Mucosa of rectum (tissue), 2 donors: ENCODE data around the gene DGKB.

ENCODE experiments used
- H3K27ac ChIP-seq, 2 donors: one replicate each; pipeline ENCODE4 v1.7.0; 2013; ENCODE audit warnings: inconsistent platforms in 2 of 2, low read depth in 2 of 2, low read length in 2 of 2
- H3K27me3 ChIP-seq, 2 donors: one replicate each; pipeline ENCODE4 v1.7.0; 2013; ENCODE audit warnings: low read length in 2 of 2; ENCODE audit not compliant: control insufficient read depth in 2 of 2, insufficient read depth in 2 of 2
- H3K36me3 ChIP-seq, 2 donors: one replicate each; pipeline ENCODE4 v1.7.0; 2013; ENCODE audit warnings: low read length in 2 of 2; ENCODE audit not compliant: control insufficient read depth in 2 of 2, insufficient read depth in 2 of 2
- H3K4me1 ChIP-seq, 2 donors: one replicate each; pipeline ENCODE4 v1.7.0; 2013; ENCODE audit warnings: low read length in 2 of 2, mild to moderate bottlenecking in 1 of 2; ENCODE audit not compliant: control insufficient read depth in 2 of 2, insufficient read depth in 2 of 2
- H3K4me3 ChIP-seq, 2 donors: one replicate each; pipeline ENCODE4 v1.7.0; 2013; ENCODE audit warnings: low read length in 2 of 2
- H3K9ac ChIP-seq, 2 donors: one replicate each; pipeline ENCODE4 v1.7.0; 2013; ENCODE audit warnings: low read length in 2 of 2, low read depth in 1 of 2, mild to moderate bottlenecking in 1 of 2
- H3K9me3 ChIP-seq, 2 donors: one replicate each; pipeline ENCODE4 v1.7.0; 2013; ENCODE audit warnings: low read length in 2 of 2; ENCODE audit not compliant: control insufficient read depth in 2 of 2
- donor health status: healthy.
- donor health status: Normal muscosa, but diverticular disease.

The DGKB gene

DNA sequence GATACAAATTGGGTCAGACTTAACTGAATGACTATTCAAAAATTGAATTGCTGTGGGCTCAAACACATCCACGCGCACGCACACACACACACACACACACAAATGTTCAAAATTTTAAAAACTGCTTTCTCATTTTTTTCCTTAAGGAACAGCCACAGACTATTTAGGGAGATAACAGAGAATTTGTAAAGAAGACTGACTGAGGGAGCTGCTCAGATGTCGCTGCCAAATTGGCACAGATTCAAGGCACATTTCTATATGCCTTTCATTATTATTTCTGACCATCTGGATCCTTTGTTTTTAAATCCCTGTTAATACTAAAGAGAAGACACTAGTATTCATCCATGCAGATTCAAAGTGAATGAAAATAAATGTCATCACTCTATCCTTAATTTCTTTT lies 154.8 kb downstream of the DGKB start:
- H3K4me3 ChIP-seq = no peak overlapping the region
- H3K4me1 ChIP-seq = no peaks in the 10 kb centered on the region
- no peaks in the 10 kb centered on the region for H3K9me3 ChIP-seq
- no peak overlapping the region for H3K27ac ChIP-seq
- no peaks in the 10 kb centered on the region for H3K27me3 ChIP-seq
- no peak overlapping the region for H3K9ac ChIP-seq
- H3K36me3 ChIP-seq = no peaks in the 10 kb centered on the region

DNA sequence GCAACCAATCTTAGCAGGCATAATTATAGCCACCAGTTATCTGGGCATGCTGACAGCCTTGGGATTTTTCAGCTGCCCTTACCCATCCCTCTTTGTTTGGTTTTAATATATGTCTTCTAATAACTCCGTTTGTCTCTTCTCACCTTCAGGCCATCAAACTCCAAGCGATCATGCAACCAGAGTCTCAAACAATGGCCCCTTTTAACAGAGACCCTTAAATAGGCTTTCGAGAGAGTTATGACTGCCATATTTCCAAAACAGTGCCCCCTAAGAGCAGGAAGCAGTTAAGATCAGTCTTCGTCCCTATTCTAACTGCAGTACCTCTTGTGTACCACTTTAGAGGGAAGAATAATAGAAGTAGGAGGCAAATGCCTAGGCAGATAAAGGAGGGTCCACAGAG lies 157.5 kb downstream of the DGKB start:
- Histone ChIP-seq H3K27ac (no peak overlapping the region), H3K27me3 (no peaks in the 10 kb centered on the region), H3K4me3 (no peak overlapping the region), H3K9ac (no peak overlapping the region), H3K4me1 (no peaks in the 10 kb centered on the region), H3K36me3 (no peaks in the 10 kb centered on the region), H3K9me3 (peaks cover 0 to 3% of the 10 kb centered on the region in 2 donors)

DNA sequence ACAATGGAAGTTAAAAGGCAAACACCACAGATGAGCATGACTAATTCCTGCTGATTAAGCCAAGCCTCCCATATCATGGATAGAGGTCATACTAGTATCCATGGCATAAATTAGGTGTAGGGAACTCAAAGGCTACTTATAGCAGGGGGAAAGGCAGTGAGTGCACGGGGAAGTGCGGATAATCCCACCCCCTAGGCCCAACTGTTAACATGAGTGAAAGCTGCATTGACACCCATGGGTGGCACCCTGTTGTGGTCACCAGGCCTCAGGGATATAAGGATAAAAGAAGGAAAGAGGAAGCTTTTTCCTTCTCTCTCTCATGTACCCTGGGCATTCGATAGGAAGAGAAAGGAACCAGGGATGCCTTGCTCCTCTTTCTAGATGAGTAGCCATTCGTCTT lies 161.9 kb downstream of the DGKB start:
- Histone ChIP-seq H3K4me3 (no peak overlapping the region), H3K4me1 (no peaks in the 10 kb centered on the region), H3K36me3 (no peaks in the 10 kb centered on the region), H3K27ac (no peak overlapping the region), H3K27me3 (no peaks in the 10 kb centered on the region), H3K9me3 (peaks cover 0 to 3% of the 10 kb centered on the region in 2 donors), H3K9ac (no peak overlapping the region)

DNA sequence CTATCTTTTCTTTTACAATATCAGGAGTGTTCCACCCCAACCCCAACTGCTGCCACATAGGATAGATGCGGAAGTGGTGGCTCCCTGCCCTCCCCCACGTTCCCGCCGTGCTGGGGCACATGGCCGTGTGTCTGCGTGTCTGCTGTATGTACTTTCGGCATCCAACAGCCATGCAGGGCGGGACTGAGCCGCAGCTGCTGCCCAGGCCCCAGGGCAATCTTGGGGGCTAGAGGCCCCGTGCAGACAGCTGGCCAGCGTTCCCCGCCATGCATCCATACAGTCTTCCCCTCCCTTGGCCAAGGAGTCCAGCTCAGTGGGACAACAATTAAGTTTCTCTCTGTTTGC lies 162.7 kb downstream of the DGKB start:
- Histone ChIP-seq H3K4me1 (no peaks in the 10 kb centered on the region), H3K27me3 (no peaks in the 10 kb centered on the region), H3K9me3 (peaks cover 0 to 3% of the 10 kb centered on the region in 2 donors), H3K27ac (no peak overlapping the region), H3K4me3 (no peak overlapping the region), H3K9ac (no peak overlapping the region), H3K36me3 (no peaks in the 10 kb centered on the region)

DNA sequence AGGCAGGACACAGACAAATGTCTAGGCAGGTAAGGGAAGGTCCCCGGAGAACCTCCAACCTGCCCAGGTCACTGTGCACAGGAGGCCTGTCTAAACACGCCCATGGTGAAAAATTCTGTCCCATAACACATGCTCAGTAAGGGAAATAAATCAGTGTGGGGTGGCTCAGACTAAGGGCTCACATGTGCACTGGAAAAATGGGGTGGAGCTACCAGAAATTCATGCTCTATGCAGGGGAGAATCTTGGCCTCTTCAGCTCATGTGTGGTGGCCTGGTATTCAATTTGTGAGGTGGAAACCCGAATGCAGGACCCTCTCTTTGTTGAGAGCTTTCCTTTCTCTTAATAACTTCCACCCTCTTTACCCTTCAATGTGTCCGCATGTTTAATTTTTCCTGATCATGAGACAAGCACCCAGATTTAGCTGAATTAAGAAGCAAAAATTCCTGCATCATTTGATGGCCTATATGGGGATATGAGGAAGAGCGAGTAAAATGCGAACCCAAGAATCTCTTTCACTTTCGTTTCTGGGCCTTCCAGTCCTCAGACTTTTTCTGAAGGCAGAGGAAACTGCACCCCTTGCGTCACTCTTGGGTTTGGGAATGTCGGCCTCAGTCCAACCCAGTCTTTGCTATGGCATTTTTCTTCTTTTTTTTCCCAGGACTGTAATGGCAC lies 163.2 kb downstream of the DGKB start:
- peaks cover 0 to 3% of the 10 kb centered on the region in 2 donors for H3K9me3 ChIP-seq
- H3K4me1 ChIP-seq = no peaks in the 10 kb centered on the region

DNA sequence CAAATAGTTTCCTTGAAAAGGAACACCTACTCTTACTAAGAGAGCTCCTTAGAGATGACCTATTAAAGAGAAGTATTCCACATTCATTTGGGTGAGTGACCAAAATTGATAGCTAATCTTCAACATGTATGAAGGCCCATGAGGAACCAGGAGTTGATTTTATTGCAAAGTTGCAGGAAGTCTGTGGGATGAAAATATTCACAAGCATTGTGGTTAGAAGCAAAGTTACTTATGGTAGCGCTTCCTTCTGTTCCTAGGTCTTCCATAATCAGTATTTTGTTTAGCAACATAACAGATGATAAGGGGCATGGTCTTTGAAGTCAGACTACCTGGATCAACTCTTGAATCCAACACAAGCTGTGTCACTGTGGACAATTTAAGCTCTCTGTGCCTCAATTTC lies 164.5 kb downstream of the DGKB start:
- H3K4me1 ChIP-seq = no peaks in the 10 kb centered on the region
- no peak overlapping the region for H3K27ac ChIP-seq
- no peak overlapping the region for H3K4me3 ChIP-seq
- H3K36me3 ChIP-seq = no peaks in the 10 kb centered on the region
- no peak overlapping the region for H3K9ac ChIP-seq
- peaks cover 0 to 3% of the 10 kb centered on the region in 2 donors for H3K9me3 ChIP-seq
- H3K27me3 ChIP-seq = no peaks in the 10 kb centered on the region

More for the DNA sequence above, 163.2 kb downstream of the DGKB start:
- Histone ChIP-seq H3K4me3 (no peak overlapping the region), H3K27ac (no peak overlapping the region), H3K9ac (no peak overlapping the region), H3K27me3 (no peaks in the 10 kb centered on the region), H3K36me3 (no peaks in the 10 kb centered on the region)

DNA sequence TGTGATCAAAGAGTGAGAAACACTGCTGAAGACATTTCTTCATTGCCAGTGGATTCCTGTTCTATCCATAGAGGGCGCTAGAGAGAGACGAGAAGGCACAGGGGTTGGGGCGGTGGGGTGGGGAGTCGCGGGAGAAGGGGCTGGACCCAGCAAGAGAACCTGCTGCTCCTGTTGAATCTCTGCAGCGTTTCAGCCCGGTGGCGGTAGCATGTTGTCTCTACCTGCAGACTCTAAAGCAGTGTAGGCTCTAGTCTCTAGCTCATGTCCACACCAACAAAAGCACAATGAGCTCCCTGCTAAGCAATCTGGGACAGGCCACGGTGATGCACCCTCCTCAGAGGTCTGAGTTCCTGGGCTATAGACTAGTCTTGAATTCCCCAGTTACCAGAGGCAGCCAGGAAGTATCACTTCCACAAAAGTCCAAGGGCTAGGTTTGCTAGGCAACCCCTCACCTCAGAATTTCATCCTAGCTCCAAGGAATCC lies 167.7 kb downstream of the DGKB start:
- Histone ChIP-seq H3K36me3 (no peaks in the 10 kb centered on the region), H3K9ac (no peak overlapping the region), H3K27ac (no peak overlapping the region), H3K9me3 (no peaks in the 10 kb centered on the region), H3K4me1 (no peaks in the 10 kb centered on the region), H3K4me3 (no peak overlapping the region), H3K27me3 (no peaks in the 10 kb centered on the region)

DNA sequence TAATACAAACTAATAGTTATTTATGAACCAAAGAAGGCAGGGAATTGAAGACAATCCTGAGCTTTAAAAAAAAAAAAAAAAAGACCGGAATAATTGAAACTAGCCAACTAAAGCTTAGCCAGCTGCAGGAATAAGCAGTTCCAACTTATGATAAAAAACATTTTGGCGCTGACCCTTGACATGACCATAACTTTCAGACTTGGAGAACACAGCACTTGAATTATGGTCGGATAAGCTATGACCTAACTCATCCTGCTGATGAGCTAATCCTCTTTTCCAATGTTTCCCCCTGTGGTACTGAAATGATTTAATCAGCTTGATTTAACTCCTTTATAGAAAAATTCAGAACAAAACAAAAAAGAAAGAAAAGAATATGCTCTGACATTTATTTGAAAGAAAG lies 181.8 kb downstream of the DGKB start:
- Histone ChIP-seq H3K4me1 (no peaks in the 10 kb centered on the region), H3K9ac (no peak overlapping the region), H3K4me3 (no peak overlapping the region), H3K27me3 (no peaks in the 10 kb centered on the region), H3K36me3 (no peaks in the 10 kb centered on the region), H3K9me3 (no peaks in the 10 kb centered on the region), H3K27ac (no peak overlapping the region)

DNA sequence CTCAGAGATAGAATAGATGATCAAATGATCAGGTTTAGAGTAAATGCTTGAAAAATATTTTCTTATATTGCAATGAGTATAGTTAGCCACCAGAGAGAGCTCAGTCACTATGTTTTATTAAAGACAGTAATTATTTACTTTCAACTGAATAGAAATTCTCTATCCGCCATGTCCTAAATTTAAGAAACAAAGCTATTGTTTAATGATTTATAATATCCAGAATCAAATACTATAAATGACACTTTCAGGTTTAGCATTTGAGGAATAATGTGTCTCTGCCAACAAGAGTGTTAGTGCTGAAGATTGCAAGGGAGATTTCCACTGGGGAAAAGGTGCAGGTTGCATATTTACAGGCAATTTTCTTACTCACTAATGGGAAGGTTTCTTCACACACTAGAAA lies 184.7 kb downstream of the DGKB start:
- H3K4me1 ChIP-seq = no peaks in the 10 kb centered on the region
- no peak overlapping the region for H3K27ac ChIP-seq
- no peaks in the 10 kb centered on the region for H3K27me3 ChIP-seq
- H3K9ac ChIP-seq = no peak overlapping the region
- H3K4me3 ChIP-seq = no peak overlapping the region
- no peaks in the 10 kb centered on the region for H3K9me3 ChIP-seq
- no peaks in the 10 kb centered on the region for H3K36me3 ChIP-seq

DNA sequence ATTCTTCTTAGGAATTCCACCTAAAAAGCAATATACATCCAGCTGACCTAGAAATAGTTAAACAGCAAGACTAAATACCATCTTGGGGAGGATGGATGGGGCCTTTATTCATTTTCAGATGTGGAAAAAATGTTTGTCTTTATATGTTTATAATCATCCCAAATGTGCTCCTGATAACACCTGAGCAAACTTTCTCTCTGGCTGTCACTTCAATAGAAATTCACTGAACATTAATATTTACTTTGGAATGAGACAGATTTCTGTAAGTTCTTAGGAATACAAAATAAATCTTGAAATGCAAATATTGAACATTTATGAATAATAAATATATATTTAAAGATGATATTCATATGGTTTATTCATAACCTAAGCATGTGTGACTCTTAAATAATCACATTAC lies 185.4 kb downstream of the DGKB start:
- no peak overlapping the region for H3K9ac ChIP-seq
- H3K36me3 ChIP-seq = no peaks in the 10 kb centered on the region
- H3K4me3 ChIP-seq = no peak overlapping the region
- no peak overlapping the region for H3K27ac ChIP-seq
- no peaks in the 10 kb centered on the region for H3K9me3 ChIP-seq
- H3K27me3 ChIP-seq = no peaks in the 10 kb centered on the region
- no peaks in the 10 kb centered on the region for H3K4me1 ChIP-seq
